ACC112 (cell line): ENCODE measurements around the gene PRDM2.
"Not testable (repeated sequence)": the region's sequence is repeated elsewhere in the genome, so short reads cannot be mapped to it uniquely, and the experiment has no call there.

Experiments
- H2AFZ ChIP-seq: fragments of 200-600 bp; sonication (generic); one replicate; pipeline ENCODE4 v1.6.0; 2017; ENCODE audit warnings: antibody characterized with exemption, low read length; ENCODE audit not compliant: unreplicated experiment
- H3K27ac ChIP-seq: fragments of 200-600 bp; sonication (generic); 2 replicates; pipeline ENCODE4 v1.5.1; 2014; ENCODE audit warnings: low read depth, mild to moderate bottlenecking, antibody characterized with exemption, low read length, moderate library complexity
- H3K27me3 ChIP-seq: fragments of 200-600 bp; sonication (generic); 2 replicates; pipeline ENCODE4 v1.6.1; 2014; ENCODE audit warnings: mild to moderate bottlenecking, antibody characterized with exemption, low read length, moderate library complexity, mixed read lengths; ENCODE audit not compliant: insufficient read depth
- H3K36me3 ChIP-seq: fragments of 200-600 bp; sonication (generic); 2 replicates; pipeline ENCODE4 v1.6.1; 2016; ENCODE audit warnings: mild to moderate bottlenecking, antibody characterized with exemption, low read length, moderate library complexity, mixed read lengths; ENCODE audit not compliant: insufficient read depth
- H3K4me1 ChIP-seq: fragments of 200-600 bp; sonication (generic); one replicate; pipeline ENCODE4 v1.6.1; 2016; ENCODE audit warnings: low read length, mixed read lengths; ENCODE audit not compliant: insufficient read depth, unreplicated experiment, control insufficient read depth
- H3K4me3 ChIP-seq: fragments of 200-600 bp; sonication (generic); 2 replicates; pipeline ENCODE4 v1.5.1; 2014; ENCODE audit warnings: mild to moderate bottlenecking, low read depth, low read length
- H3K79me2 ChIP-seq: fragments of 200-600 bp; sonication (generic); one replicate; pipeline ENCODE4 v1.6.0; 2016; ENCODE audit warnings: low read length; ENCODE audit not compliant: control insufficient read depth, unreplicated experiment, insufficient read depth

Gene PRDM2

GRCh38 chr1:13675151-13675651 lies 24.8 kb upstream of the PRDM2 start:
- Histone ChIP-seq H2AFZ (no peak overlapping the region), H3K27me3 (peaks cover 10% of the 10 kb centered on the region)

GRCh38 chr1:13677896-13678295 lies 22.1 kb upstream of the PRDM2 start:
- no peak overlapping the region for H3K4me3 ChIP-seq
- H3K27ac ChIP-seq, result no peak overlapping the region
- no peaks in the 10 kb centered on the region for H3K36me3 ChIP-seq
- no peaks in the 10 kb centered on the region for H3K4me1 ChIP-seq
- no peaks in the 10 kb centered on the region for H3K79me2 ChIP-seq
- peaks cover 10% of the 10 kb centered on the region for H3K27me3 ChIP-seq
- no peak overlapping the region for H2AFZ ChIP-seq

More at GRCh38 chr1:13675151-13675651, 24.8 kb upstream of the PRDM2 start:
- no peak overlapping the region for H3K27ac ChIP-seq
- no peaks in the 10 kb centered on the region for H3K36me3 ChIP-seq
- H3K4me1 ChIP-seq, result no peaks in the 10 kb centered on the region
- no peak overlapping the region for H3K4me3 ChIP-seq
- no peaks in the 10 kb centered on the region for H3K79me2 ChIP-seq

DNA sequence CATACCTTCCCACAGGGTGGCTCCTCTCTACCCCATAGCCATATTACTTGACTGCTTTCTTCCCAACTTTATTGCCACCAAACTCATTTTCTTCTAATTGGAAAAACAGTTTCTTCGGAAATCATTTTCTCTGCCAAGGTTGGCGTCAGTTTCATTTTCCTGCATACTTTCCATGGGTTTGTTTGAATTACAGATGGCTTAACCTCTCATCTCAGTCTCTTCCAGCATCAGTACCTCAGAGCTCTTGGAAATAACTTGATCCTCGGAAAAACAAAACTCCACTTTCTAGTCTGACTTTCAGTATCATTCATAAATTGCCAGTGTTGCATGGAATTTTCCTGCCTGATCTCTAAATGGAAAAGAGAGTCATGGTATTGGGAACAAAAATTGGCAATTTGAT lies 20.3 kb upstream of the PRDM2 start:
- no peaks in the 10 kb centered on the region for H3K79me2 ChIP-seq
- H3K27ac ChIP-seq, result no peak overlapping the region
- no peaks in the 10 kb centered on the region for H3K36me3 ChIP-seq
- H2AFZ ChIP-seq, result peak overlapping the region; percentile 10
- peaks cover 10% of the 10 kb centered on the region for H3K27me3 ChIP-seq
- no peak overlapping the region for H3K4me3 ChIP-seq
- H3K4me1 ChIP-seq, result no peaks in the 10 kb centered on the region

GRCh38 chr1:13680609-13681008 lies 19.4 kb upstream of the PRDM2 start:
- not testable (repeated sequence) for H3K4me3 ChIP-seq, H3K79me2 ChIP-seq, H3K27me3 ChIP-seq, H3K27ac ChIP-seq, H3K4me1 ChIP-seq, H3K36me3 ChIP-seq, H2AFZ ChIP-seq

DNA sequence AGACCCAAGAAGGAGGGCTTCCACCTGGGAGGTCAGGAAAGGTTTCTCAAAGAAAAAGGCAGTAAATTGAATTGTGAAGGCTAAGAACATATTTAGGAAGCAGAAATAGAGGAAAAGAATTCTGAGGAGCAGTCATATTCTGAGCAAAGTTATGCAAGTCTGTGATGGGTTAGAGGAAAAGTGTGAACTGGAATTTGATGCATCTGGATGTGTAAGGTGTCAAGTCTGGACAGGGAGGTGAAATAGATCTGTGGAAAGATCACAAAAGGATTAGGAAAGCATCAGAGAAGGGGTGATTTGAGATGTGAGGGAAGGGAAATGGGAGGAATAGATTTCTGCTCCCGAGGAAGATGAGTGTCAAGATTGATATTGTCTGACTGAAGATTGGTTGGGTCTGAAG lies 18.1 kb upstream of the PRDM2 start:
- no peaks in the 10 kb centered on the region for H3K36me3 ChIP-seq
- no peak overlapping the region for H3K4me3 ChIP-seq
- H2AFZ ChIP-seq, result no peak overlapping the region
- no peaks in the 10 kb centered on the region for H3K79me2 ChIP-seq
- H3K27me3 ChIP-seq, result peaks cover 10% of the 10 kb centered on the region
- H3K4me1 ChIP-seq, result no peaks in the 10 kb centered on the region
- H3K27ac ChIP-seq, result no peak overlapping the region

GRCh38 chr1:13682444-13682843 lies 17.5 kb upstream of the PRDM2 start:
- peaks cover 10% of the 10 kb centered on the region for H3K27me3 ChIP-seq
- H2AFZ ChIP-seq, result no peak overlapping the region
- no peaks in the 10 kb centered on the region for H3K79me2 ChIP-seq
- H3K27ac ChIP-seq, result no peak overlapping the region
- H3K4me3 ChIP-seq, result no peak overlapping the region
- H3K36me3 ChIP-seq, result no peaks in the 10 kb centered on the region
- H3K4me1 ChIP-seq, result no peaks in the 10 kb centered on the region

DNA sequence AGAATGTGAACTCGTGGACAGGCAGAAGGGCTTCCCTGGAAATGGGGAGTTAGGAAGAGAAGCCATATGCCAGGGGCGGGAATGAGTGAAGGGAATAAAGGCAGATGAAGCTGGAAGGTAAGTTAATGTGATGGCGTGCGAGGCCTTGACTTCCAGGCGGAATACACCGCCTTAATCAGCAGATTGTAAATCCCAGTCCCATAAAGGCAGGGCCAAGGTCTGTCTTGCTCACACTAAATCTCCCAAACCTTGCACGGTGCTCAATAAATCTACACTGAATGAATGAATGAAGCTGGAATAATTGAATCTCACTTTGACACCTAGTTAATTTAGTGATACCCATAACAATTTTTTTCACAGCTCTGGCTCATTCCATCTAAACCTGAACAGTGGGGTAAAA lies 16.8 kb upstream of the PRDM2 start:
- Histone ChIP-seq H3K4me3 (no peak overlapping the region), H3K36me3 (no peaks in the 10 kb centered on the region), H3K27me3 (peaks cover 13% of the 10 kb centered on the region), H2AFZ (no peak overlapping the region), H3K79me2 (no peaks in the 10 kb centered on the region), H3K4me1 (no peaks in the 10 kb centered on the region), H3K27ac (no peak overlapping the region)

DNA sequence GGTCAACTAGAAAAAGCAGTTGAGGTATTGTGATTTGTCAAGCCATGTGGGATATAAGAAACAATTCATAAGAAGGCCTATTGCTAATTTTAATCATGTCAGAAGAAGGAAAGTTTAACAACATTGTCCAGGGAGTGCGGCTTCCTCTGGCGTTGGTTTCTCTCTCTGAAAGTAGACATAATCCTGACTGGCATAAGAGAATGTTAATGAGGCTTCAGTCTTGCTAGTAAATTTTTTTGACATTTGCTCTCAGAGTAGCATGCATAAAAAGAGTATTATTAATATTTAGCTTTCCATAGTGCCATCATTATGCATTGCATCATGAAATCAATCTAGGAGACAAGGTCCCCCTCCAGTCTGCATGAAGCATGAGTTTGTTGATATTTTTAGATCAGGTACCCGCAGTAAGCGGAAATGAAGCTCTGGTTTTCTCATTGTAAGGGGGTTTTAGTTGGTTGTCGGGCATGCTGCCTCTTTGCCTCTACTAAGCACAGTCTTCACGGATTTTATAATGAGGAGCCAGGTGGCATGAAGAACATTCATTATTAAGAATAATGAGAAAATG lies 12.8 kb upstream of the PRDM2 start:
- no peak overlapping the region for H3K4me3 ChIP-seq
- no peaks in the 10 kb centered on the region for H3K36me3 ChIP-seq
- H3K4me1 ChIP-seq, result no peaks in the 10 kb centered on the region
- peaks cover 7% of the 10 kb centered on the region; the same call in 1 of the 2 replicates for H3K27me3 ChIP-seq
- no peak overlapping the region for H2AFZ ChIP-seq
- no peak overlapping the region for H3K27ac ChIP-seq
- H3K79me2 ChIP-seq, result no peaks in the 10 kb centered on the region

DNA sequence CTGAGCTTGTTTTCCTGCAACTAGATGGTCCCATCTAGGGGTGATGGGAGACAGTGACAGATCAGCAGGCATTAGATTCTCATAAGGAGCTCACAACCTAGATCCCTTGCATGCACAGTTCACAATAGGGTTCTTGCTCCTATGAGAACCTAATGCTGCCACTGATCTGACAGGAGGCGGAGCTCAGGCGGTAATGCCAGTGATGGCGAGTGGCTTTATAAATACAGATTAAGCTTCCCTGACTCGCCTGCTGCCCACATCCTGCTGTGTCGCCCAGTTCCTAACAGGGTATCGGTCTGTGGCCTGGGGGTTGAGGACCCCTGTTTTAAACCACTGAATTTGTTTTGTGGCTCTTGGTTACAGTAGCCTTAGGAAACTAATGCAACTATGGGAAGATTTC lies 6.9 kb upstream of the PRDM2 start:
- H3K4me1 ChIP-seq, H2AFZ ChIP-seq, H3K79me2 ChIP-seq, H3K36me3 ChIP-seq, H3K27ac ChIP-seq, H3K27me3 ChIP-seq, H3K4me3 ChIP-seq: not testable (repeated sequence)

DNA sequence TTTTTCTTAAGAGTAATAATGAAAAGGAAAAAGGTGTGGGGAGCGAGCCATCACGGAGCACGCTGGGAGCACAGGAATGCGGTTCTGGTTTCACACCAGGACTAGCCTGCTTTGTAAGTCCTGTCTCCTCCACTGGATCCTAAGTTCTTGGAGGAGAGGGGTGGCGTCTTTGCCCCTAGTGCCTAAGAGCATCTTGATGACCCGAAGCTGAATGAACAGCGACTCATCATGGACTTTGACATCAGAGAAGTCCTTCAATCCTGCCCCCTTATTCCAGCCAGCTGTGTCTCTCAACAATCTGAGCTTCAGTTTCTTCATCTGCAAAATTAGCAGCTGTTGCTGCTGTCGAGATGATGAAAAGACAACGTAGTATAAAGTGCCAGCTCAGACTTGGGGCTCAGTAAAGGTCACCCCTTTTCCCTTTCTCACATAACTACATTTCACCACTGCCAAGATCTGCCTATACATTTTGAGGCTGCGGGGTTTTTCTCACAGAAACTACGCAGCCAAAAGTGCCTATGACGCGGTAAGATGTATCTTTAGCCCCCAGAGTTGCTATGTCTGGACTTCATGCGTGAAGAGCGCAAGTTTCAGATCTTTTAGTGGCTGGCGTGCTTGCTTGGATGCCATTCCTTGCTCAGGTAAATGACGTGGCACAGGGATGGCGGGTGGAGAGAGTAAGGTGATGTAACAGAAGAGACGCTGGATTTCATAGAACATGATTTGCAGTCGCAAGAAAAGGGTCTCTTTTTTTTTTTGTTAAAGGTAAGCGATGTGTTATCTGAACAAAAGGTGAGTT lies 4.9 kb upstream of the PRDM2 start:
- Histone ChIP-seq H3K27me3 (no peaks in the 10 kb centered on the region), H3K4me1 (peaks cover 5% of the 10 kb centered on the region), H2AFZ (no peak overlapping the region), H3K27ac (no peak overlapping the region), H3K36me3 (no peaks in the 10 kb centered on the region), H3K79me2 (peaks cover 4% of the 10 kb centered on the region), H3K4me3 (no peak overlapping the region)

GRCh38 chr1:13697738-13698137 lies 2.2 kb upstream of the PRDM2 start:
- peaks cover 5% of the 10 kb centered on the region for H3K4me1 ChIP-seq
- H3K27me3 ChIP-seq, result no peaks in the 10 kb centered on the region

More at GRCh38 chr1:13697738-13698137, 2.2 kb upstream of the PRDM2 start:
- Histone ChIP-seq H3K4me3 (no peak overlapping the region), H2AFZ (no peak overlapping the region), H3K27ac (no peak overlapping the region), H3K36me3 (no peaks in the 10 kb centered on the region), H3K79me2 (peaks cover 7% of the 10 kb centered on the region)
